Endothelial cell of umbilical vein (primary cell): ENCODE results near the gene CNPY3.

Experiments
- EZH2 ChIP-seq: IDR thresholded peaks from 2 replicates; pipeline ENCODE4 v1.6.1; 2012; ENCODE audit warnings: borderline replicate concordance, low read depth, mild to moderate bottlenecking, moderate library complexity, low read length, inconsistent platforms; ENCODE audit not compliant: severe bottlenecking
- MYC ChIP-seq: IDR thresholded peaks from one replicate; pipeline ENCODE4 v1.6.1; 2011; ENCODE audit warnings: mild to moderate bottlenecking, low read depth, low read length
- POLR2A ChIP-seq: IDR thresholded peaks from 2 replicates; pipeline ENCODE4 v1.6.1; 2012; ENCODE audit warnings: low read depth, mild to moderate bottlenecking, control low read depth, low read length
- POLR2AphosphoS5 ChIP-seq: IDR thresholded peaks from 2 replicates; pipeline ENCODE4 v1.6.1; 2012; ENCODE audit warnings: low read depth, mild to moderate bottlenecking, control low read depth, low read length, moderate library complexity; ENCODE audit not compliant: insufficient read depth
- TF ChIP-seq, protein P1 (sequence below), 2 donors: IDR thresholded peaks; 1 replicate in 1 of 2; 2 replicates in 1 of 2; pipeline ENCODE4 v1.5.1; 2011; ENCODE audit warnings: low read length in 2 of 2, mild to moderate bottlenecking in 2 of 2, moderate library complexity in 2 of 2, control low read depth in 1 of 2, inconsistent platforms in 1 of 2, low read depth in 1 of 2; ENCODE audit not compliant: insufficient read depth in 1 of 2; ENCODE audit errors: extremely low read depth in 1 of 2

DNA sequence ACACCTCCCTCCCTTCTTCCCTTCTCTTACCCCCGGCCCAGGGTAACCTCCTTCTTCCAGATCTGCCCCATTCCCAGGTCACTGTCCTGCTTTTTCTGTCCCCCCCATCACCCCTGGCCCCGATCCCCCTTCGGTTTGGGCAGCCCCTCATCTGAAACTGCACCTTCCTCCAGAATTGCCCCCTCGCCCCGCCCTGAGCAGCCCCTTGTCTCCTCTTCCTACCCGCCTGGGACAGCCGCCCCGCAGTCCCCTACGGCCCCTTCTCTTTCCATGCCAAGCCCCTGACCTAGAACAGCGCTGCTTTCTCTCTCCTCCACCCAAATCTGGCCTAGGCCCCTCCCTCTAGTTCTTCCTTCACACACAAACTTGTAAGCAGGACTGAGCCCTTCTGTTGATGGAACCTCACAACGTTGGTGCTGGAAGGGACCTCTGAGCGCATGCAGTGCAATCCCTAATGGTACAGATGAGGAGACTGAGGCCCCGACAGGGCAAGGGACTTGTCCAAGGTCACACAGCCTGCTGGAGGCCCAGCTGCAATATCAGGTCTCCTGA lies 55.7 kb downstream of the CNPY3 start:
- TF ChIP-seq EZH2, result no peak
- no peak for TF ChIP-seq POLR2A
- TF ChIP-seq MYC, result no peak
- TF ChIP-seq, protein P1, sequence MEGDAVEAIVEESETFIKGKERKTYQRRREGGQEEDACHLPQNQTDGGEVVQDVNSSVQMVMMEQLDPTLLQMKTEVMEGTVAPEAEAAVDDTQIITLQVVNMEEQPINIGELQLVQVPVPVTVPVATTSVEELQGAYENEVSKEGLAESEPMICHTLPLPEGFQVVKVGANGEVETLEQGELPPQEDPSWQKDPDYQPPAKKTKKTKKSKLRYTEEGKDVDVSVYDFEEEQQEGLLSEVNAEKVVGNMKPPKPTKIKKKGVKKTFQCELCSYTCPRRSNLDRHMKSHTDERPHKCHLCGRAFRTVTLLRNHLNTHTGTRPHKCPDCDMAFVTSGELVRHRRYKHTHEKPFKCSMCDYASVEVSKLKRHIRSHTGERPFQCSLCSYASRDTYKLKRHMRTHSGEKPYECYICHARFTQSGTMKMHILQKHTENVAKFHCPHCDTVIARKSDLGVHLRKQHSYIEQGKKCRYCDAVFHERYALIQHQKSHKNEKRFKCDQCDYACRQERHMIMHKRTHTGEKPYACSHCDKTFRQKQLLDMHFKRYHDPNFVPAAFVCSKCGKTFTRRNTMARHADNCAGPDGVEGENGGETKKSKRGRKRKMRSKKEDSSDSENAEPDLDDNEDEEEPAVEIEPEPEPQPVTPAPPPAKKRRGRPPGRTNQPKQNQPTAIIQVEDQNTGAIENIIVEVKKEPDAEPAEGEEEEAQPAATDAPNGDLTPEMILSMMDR (IDR thresholded peaks at IDR 0.05; ENCODE audit: extremely low read depth in 1 of 2, insufficient read depth in 1 of 2, low read depth in 1 of 2, low read length in 2 of 2), result no peak
- no peak for TF ChIP-seq POLR2AphosphoS5
